GM10847 (cell line): Measurements from ENCODE around the gene CAPNS2.

ENCODE experiments used
- POLR2A ChIP-seq: IDR thresholded peaks from 2 replicates; pipeline ENCODE4 v1.6.1; 2011; ENCODE audit not compliant: insufficient read length; ENCODE audit errors: extremely low read depth

The CAPNS2 gene

GRCh38 chr16:55566432-55567175 lies at the start of gene CAPNS2:
Gene CAPNS2, plus strand, starts transcription at chr16:55566684. Its CDS starts 73 bp downstream, at chr16:55566757.
- TF ChIP-seq POLR2A: no peak

- no peak for TF ChIP-seq POLR2A
Observed at GRCh38 chr16:55521792-55522191, 44.7 kb upstream of the CAPNS2 start.

DNA sequence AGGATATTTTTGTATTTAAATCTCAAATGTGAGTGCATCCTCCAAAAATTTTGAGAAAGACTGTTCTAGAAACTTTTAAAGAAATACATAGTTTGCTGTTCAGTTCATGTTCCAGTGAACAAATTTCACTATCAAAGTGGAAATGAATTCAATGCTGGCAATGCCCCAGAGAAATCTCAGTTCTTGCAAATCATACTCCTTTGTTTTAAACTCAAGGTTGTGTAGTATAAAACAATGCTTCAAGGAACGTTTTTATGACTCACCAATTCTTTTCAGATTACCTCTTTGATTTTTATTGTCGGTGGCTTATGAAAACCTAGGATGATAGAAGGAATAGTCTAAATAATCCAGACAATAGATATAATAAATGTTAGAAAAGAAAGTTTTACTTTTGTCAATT lies 40.0 kb upstream of the CAPNS2 start:
- no peak for TF ChIP-seq POLR2A

DNA sequence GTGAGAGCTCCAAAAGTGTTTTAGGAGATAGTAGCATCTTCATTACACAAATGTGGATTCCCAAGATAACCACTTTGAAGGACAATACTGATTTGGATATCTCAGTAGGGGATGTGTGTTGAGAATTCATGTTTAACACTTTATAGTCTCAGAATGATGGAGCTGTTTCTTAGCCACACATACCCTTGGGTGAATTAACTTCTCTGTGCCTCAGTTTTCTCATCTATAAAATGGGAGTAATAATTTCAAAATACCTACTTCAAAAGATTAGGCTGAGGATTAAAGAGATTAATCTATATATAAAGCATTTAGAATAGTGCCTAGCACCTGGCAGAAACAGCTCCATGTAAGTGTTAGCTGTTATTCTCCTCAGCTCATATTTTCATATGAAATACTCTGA lies 38.6 kb upstream of the CAPNS2 start:
- TF ChIP-seq POLR2A: no peak

GRCh38 chr16:55529018-55529417 lies 37.5 kb upstream of the CAPNS2 start:
- TF ChIP-seq POLR2A: no peak

- no peak for TF ChIP-seq POLR2A
Observed at GRCh38 chr16:55530316-55530856, 36.1 kb upstream of the CAPNS2 start.

DNA sequence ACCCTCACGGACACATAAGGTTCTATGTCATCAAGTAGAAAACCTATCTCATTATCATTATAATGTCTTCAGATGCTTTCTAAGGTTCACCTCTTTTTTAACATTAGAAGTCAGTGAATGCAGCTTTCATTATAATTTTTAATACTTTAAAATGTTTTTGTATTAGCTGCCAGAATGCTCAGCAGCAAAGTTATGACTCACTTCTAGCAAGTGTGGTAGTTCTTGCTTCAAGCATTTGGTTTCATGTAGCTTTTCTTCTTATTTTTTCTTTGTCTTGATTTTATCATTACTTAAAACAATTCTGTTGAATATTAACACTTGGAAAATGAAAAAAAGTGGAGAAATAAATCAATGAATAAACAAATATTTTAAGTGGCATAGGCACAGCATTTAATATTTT lies 34.3 kb upstream of the CAPNS2 start:
- TF ChIP-seq POLR2A: no peak

- no peak for TF ChIP-seq POLR2A
Observed at GRCh38 chr16:55534756-55535155, 31.7 kb upstream of the CAPNS2 start.

DNA sequence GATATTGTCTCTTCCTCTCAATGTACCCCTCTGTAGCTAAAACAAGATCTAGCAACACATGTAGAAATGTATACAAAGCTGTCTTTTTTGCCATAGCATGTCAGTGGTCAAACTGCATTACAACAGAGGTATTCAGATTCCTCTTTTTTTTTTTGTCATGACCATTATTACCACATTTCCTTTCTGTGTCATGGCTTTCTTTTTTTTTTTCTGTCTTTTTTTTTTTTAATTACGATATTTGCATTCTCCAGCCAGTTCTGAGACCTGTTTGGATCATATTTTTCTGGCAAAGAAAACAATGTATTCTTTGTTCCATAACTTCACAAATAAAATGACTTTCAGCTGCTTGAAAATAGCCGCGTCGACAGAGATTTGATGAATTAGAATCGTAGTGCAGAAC lies 27.4 kb upstream of the CAPNS2 start:
- TF ChIP-seq POLR2A: no peak

DNA sequence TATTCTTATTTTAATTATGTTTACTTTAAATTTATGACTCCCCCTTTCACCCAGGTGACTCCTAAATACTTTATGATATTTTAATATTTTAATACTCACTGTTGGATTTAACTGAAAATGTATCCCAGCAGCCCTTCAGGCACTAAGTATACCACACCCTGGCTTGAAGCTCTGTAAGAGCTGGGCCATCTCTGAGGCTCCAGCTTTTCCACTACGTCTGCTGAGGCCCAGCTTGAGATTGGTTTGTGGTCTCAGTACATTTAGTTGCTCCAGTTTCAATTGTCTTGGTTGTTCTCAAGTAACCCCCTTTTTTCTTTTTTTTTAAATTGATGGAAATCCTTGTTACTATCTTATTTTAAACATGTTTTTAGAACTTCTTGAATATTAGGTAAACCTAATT lies 27.0 kb upstream of the CAPNS2 start:
- TF ChIP-seq POLR2A: no peak

- TF ChIP-seq POLR2A: no peak
Observed at GRCh38 chr16:55540221-55540620, 26.3 kb upstream of the CAPNS2 start.

- no peak for TF ChIP-seq POLR2A
Observed at GRCh38 chr16:55542459-55543082, 23.9 kb upstream of the CAPNS2 start.

GRCh38 chr16:55543472-55543871 lies 23.0 kb upstream of the CAPNS2 start:
- no peak for TF ChIP-seq POLR2A

DNA sequence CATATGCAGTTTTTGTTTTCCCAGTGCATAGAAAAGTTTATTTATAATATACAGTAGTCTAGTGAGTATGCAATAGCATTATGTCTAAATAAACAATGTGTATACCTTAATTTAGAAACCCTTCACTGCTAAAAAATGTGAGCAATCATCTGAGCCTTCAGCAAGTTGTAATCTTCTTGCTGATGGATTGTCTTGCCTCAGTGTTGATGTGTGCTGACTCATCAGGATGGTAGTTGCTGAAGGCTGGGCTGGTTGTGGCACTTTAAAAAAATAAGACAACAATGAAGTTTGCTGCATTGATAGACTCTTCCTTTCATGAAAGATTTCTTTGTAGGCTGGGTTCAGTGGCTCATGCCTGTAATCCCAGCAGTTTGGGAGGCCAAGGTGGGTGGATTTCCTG lies 13.9 kb upstream of the CAPNS2 start:
- TF ChIP-seq POLR2A: no peak

GRCh38 chr16:55555436-55555835 lies 11.0 kb upstream of the CAPNS2 start:
- no peak for TF ChIP-seq POLR2A

DNA sequence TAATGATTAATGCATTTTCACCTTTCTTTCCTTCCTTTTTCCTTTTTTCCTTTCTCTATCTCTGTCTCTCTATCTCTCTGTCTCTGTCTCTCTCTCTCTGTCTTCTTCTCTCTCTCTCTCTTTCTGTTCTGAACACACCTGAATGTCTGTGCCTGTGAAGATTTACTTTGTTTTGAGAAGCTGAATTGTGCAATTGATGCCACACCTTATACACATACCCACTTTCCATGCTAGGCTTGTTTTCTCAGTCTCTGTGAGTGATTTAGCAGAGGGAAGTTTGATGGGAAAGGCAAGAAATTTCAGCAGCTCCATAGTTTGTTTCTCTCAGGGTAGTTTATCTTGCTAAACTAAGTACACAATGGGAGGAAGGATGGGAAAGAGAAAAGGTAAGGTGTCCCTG lies 9.3 kb upstream of the CAPNS2 start:
- TF ChIP-seq POLR2A: no peak
